Activated CD4-positive, CD25-positive, alpha-beta regulatory T cell (primary cell): ENCODE results near the gene RBFA.

ENCODE experiments used
- DNase-seq, 4 experiments: peaks; one replicate each; lab custom pipeline; 2025; lab: John Stamatoyannopoulos, UW

RBFA gene

DNA sequence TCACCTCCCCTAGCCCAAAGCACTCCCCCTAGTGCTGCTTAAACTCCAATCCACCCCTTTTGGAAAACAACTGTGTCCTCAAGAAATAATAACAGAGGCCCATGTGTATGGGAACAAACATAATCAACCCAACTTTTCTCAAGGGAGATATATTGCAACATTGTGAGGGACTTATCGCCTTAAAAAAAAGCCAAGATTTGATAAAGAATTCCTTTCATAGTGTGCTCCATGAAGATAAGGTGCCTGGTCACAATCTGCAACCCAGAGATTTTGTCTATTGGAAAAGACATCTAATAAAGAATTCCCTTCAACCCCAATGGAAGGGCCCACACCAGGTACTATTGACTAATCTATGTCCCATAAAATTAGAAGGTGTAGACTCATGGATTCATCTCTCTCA, 4.5 kb upstream of the RBFA start:
- no peak for DNase-seq

DNA sequence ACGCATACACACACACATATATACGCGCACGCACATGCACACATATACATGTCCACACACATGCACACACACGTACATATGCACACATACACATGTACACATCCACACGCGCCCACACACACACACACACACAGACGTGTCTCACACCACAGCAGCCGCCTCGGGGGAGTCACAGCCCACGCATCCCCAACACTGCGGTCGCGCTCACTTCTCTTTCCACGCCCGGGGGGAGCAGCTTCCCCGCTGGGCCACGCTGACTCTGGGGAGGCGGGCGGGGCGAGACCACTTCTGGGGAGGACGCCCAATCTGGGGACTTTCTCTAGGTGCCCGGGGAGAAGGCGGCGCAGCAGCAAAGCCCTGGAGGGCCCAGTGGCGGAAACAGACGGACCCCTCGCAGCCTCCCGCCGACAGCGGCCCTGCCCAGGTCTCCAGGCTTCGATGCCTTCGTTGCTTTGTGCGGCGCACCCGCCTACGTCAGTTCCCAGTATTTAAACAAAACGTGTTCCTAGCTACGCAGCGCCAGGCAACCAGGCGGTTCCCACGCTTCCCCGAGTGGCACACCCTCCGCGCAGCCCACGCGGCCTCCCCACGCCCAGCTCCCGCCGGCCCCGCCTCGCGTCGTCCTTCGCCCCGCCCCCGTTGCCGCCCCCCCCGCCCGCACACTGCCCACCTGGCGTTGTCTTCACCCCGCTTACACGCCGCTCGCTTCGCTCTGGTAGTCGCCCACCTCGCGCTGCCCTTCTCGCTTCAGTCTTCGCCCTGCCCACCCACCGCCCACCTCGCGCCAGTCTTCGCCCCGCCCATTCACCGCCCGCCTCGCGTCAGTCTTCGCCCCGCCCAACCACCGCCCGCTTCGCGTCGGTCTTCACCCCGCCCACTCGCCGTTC, 810 bp upstream of the RBFA start:
- DNase-seq: peak in 2 of 4 experiments; percentile 46 to 90

DNA sequence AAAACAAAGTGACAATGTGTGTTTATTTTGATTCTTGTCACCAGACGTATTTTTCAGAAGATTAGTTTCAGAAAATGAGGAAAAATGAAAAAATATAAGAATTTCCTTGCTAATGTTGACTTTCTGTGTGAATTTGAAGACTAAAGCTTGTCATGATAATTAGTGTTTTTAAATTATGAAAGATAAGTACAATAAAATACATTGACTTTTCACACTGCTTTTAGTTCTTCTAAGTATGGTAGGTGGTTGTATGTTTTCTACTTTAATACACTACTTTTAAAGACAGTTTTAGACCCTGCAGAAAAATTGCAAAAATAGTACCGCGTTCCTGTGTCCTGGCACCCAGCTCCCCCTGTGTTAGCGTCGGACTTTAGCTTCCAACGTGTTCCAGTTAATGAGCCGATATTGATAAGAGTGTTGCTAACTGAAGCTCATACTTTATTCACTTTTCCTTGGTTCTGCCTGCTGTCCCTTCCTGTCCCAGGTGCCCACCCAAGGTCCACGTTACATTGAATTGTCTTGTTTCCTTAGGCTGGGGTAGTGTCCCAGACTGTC, 695 bp downstream of the RBFA start:
- no peak for DNase-seq

DNA sequence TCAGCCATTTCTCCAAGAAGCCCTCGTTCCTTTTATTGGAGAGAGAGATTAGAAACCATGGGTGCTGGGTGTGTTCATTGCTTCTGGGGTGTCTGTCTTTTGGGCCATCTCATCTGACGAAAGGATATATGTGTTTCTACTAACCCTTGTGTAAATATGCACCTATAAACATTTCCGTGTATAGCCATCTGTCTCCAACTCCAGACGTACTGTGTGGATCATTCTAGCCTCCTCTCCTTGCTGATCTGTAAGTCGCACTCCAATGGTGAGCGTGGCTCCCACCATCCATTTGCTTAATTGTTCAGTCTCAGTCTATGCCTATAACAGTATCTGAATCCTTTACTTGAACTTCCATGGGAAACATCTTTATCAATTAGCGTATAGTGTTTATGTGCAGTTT, 1.8 kb downstream of the RBFA start:
- no peak for DNase-seq

- no peak for DNase-seq
Observed at GRCh38 chr18:80037300-80037699, 3.1 kb downstream of the RBFA start.

DNA sequence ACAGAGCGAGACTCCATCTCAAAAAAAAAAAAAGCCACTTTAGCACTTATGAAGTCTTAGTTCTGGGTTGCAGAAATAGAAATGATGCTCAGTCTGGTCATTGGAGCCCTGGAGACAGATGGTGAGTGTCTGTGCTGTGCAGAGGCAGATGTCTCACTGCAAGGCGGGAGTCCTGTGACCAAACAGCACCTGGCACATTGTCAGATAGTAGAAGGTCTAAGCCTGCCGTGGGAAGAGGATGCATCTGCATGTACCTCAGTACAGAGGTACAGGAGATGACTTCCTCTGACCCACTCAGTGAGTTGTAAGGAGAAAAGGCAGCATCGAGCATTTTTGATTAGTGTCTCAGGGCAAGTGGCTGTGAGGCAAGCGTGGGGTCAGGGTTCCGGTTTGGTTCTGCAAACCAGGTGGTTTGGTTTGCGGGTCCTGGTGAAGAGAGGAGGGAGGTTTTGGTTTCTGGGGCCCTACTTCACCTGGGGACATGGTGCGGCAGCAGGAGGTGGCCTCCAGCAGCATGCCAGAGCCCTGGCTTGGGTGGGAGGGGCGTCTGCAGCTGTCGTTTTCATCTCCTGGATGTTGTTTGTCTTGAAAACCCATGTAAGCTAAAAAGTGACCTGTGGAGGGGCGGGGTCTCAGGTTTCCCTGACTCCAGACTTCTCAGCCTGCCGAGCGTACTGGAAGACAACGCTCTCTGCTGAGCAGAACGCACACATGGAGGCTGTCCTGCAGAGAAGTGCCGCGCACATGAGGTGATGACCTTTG, 3.8 kb downstream of the RBFA start:
- no peak for DNase-seq

DNA sequence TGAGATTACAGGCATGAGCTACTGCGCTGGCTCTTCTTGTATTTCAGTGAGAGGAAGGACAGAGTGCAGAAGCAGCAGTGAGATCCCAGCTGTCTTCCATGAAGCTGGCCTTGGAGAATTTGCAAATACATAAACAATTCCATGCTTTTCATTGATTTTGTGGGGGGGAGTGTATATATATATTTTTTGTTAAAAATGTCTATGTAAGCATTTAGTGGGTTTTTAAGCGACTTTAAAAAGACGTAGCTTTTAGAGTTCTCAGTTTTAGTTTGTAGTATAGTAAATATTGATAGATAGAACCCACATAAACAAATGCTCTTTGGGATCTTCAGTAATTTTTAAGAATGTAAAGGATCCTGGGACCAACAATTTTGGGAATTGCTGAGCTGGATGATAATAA, 6.3 kb downstream of the RBFA start:
- no peak for DNase-seq

DNA sequence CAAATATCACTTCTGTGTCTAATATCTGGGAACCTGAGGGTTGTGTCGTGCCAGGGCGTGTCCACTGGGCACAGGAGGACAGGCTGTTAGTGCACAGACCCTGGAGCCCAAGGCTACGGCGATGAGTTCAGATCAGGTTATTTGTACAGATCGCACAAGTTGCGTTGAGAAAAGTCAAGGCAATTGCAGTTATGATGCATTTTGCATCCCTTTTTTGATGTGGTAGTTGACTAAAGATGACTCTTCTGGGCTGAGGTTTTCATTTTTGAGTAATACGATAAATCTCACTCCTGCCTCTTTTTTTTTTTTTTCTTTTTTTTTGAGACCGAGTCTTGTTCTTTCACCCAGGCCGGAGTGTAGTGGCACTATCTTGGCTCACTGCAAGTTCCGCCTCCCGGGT, 7.2 kb downstream of the RBFA start:
- no peak for DNase-seq

DNA sequence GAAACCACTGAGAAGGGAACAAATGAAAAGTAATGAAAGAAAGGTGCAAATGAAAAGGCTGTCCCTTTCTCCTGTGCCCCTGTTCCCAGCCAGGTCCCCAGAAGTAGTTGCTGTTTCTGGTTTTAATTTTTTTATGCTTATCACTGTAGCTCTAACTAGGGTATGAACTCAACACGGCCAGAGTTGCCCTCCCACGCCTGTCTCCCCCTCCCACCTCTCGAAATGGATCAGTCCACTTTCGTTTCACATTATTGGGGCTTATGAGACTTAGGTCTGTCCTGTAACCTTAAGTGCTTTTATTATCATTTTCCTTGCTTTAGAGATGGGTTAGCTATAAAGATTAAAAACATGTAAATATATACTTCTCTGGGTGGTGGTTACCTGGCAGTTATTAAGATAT, 8.6 kb downstream of the RBFA start:
- no peak for DNase-seq

DNA sequence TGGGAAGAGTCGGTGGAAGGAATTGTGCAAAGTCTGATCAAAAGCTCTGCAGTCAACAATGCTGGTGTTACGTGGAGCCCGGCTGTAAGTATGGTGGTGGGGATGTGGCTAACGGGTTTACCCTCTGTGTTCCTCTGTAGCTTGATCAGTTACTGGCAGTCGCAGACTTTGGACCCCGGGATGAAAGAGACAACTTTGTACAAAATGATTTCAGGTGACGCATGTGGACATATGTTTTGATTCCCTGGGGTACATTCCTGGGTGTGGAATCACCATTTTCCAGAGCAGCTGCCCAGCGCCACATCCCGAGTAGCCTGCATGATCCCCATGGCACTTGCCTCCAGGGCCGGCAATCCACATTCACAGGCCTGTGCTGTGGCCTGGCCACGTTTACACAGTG, 9.8 kb downstream of the RBFA start:
- DNase-seq: no peak

DNA sequence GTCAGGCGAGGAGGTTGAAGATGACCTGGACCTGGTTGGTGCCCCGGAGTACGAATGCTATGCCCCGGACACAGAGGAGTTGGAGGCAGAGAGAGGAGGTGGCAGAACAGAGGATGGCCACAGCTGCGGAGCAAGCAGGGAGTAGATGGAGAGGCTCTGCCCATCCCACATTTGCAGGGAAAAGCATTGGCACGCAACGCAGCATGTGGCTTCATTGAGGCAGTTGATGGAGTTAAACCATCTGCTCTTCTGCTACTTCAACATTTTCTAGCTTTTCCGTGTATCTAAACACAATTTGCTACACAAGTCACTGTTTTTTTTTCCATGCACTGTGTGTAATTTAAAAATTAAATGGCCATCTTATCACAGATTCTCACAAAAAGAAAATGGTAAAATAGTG, 11.8 kb downstream of the RBFA start:
- DNase-seq: no peak

DNA sequence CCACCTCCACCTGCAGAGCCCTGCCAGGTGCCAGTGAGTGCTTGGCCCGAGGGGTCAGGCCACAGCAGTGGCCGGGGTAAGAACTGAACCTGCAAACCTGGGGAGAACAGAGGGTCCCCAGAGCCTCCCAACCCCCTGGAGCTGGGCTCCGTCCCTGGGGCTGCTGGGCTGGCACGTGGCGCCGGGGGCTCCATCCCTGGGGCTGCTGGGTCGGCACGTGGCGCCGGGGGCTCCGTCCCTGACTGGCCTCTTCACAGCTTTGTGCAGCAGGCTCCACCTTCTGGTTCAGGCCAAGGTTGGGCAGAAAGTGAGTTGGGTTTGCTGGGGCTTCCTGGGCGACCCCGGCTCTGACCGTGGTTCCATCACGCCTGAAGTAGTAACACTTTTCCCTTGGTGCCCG, 12.2 kb downstream of the RBFA start:
- no peak for DNase-seq

GRCh38 chr18:80046961-80047541, 12.8 kb downstream of the RBFA start:
- no peak for DNase-seq

GRCh38 chr18:80050797-80051196, 16.6 kb downstream of the RBFA start:
- no peak for DNase-seq

- no peak for DNase-seq
Observed at GRCh38 chr18:80056095-80056494, 21.9 kb downstream of the RBFA start.

- DNase-seq: no peak
Observed at GRCh38 chr18:80059945-80060344, 25.7 kb downstream of the RBFA start.

GRCh38 chr18:80065705-80066104, 31.5 kb downstream of the RBFA start:
- no peak for DNase-seq

GRCh38 chr18:80067321-80067720, 33.1 kb downstream of the RBFA start:
- DNase-seq: no peak

- DNase-seq: no peak
Observed at GRCh38 chr18:80067897-80068296, 33.7 kb downstream of the RBFA start.

GRCh38 chr18:80068571-80069272, 34.5 kb downstream of the RBFA start:
- no peak for DNase-seq

GRCh38 chr18:80070825-80071224, 36.6 kb downstream of the RBFA start:
- no peak for DNase-seq

DNA sequence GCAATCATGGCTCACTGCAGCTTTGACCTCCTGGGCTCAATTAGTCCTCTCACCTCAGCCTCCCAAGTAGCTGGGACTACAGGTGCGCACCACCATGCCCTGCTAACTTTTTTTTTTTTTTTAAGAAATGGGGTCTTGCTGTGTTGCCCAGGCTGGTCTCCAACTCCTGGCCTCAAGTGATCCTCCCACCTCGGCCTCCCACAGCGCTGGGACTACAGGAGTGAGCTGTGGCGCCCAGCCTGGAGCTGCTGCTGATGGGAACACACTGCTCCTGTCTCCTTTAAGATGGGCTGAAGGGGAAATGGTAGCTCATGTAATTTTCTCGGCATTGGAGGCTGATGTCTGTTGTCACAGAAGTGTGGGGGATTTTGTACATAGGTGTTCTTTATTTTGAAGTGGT, 39.9 kb downstream of the RBFA start:
- no peak for DNase-seq
